Measurements from ENCODE around the gene RBFOX1. TPM values are rescaled to one million over a fixed set of nuclear protein-coding genes. Genes with fewer than 3 reads are reported as not detected.
A peak's percentile ranks its signal among the peaks of the same experiment; 100 is the strongest.

RBFOX1 gene
- total and polyA plus RNA-seq, 11 donors = 13.4 to 68.1 (median 48.2) TPM

DNA sequence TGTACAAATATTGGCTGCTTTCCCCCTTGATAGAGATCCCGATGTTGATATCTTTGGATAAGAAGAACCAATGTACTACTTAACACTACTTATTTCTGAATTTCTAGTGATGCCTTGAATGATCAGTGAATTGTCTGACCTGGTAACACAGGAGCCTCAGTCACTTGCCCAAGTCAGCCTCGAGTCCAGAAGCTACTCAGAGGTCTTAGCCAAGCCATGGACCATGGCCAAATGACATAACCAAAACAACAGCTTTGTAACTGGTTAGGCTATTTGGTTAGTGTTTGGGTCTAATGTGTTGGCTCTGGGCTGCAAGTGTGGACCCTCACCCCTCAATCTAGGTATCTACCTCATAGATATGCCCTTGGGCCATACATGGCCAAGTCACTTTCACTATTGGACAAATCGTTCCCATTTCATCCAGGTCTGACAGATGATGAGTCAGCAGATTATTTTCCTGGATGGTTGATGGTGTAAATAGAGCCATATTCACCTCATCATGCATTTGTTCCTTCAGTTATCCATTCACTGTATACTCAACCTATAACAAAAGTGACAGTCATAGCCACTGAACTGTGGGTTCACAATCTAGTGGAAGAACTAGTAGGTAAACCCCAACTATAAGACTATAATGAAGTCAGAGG, 3.5 kb downstream of the RBFOX1 start:
- peak overlapping the region in 1 of 12 donors; percentile 55 for H3K4me3 ChIP-seq
- H3K36me3 ChIP-seq = no peaks in the 10 kb centered on the region
- TF ChIP-seq POLR2A (IDR thresholded peaks at IDR 0.05) = no peak
- TF ChIP-seq, protein P1, sequence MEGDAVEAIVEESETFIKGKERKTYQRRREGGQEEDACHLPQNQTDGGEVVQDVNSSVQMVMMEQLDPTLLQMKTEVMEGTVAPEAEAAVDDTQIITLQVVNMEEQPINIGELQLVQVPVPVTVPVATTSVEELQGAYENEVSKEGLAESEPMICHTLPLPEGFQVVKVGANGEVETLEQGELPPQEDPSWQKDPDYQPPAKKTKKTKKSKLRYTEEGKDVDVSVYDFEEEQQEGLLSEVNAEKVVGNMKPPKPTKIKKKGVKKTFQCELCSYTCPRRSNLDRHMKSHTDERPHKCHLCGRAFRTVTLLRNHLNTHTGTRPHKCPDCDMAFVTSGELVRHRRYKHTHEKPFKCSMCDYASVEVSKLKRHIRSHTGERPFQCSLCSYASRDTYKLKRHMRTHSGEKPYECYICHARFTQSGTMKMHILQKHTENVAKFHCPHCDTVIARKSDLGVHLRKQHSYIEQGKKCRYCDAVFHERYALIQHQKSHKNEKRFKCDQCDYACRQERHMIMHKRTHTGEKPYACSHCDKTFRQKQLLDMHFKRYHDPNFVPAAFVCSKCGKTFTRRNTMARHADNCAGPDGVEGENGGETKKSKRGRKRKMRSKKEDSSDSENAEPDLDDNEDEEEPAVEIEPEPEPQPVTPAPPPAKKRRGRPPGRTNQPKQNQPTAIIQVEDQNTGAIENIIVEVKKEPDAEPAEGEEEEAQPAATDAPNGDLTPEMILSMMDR (IDR thresholded peaks at IDR 0.05) = no peak
- H3K27me3 ChIP-seq = no peaks in the 10 kb centered on the region
- ATAC-seq (no peak), DNase-seq (peak in 2 of 5 donors; percentile 33 to 41)
- 30 to 37% (median 33%) methylated on average over 3 of the region's 3 CpGs for WGBS, 4 donors
- H3K27ac ChIP-seq = peak overlapping the region in 7 of 12 donors; percentile 11 to 87 (median 81)
- intact Hi-C loops (cut with DNase I) = no loop called here
- no peaks in the 10 kb centered on the region for H3K9me3 ChIP-seq
- H3K4me1 ChIP-seq = peaks cover 0 to 52% (median 8%) of the 10 kb centered on the region in 12 donors

DNA sequence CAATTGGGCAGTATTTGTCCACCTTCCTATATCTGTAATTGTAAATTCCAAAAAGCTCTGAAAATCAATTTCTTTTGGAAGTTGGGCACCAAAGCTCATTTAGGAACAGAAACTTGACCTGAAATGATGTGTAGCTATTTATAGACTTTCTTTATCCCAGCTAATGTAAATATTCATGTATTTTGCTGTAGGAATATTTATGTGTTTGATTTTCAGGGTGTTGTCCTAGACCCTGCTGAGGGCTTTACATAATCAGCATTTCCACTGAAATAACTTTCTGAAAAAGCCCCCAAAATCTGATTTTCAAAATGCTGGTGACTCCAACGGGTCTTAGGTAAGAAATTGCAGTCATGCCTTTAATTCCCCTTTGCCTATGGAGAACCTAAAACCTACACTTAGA, 4.1 kb downstream of the RBFOX1 start:
- H3K4me3 ChIP-seq = no peak overlapping the region
- peak overlapping the region in 6 of 12 donors; percentile 11 to 86 (median 31) for H3K27ac ChIP-seq
- H3K9me3 ChIP-seq = no peaks in the 10 kb centered on the region
- H3K27me3 ChIP-seq = no peaks in the 10 kb centered on the region
- TF ChIP-seq, protein P1 (IDR thresholded peaks at IDR 0.05) = no peak
- no peak for TF ChIP-seq POLR2A (IDR thresholded peaks at IDR 0.05)
- H3K4me1 ChIP-seq = peaks cover 0 to 49% (median 8%) of the 10 kb centered on the region in 12 donors
- H3K36me3 ChIP-seq = no peaks in the 10 kb centered on the region
- WGBS, 4 donors = 50 to 74% (median 58%) methylated on average over 1 of the region's 1 CpG
- intact Hi-C loops (cut with DNase I) = no loop called here
- no peak for DNase-seq
- ATAC-seq = no peak

DNA sequence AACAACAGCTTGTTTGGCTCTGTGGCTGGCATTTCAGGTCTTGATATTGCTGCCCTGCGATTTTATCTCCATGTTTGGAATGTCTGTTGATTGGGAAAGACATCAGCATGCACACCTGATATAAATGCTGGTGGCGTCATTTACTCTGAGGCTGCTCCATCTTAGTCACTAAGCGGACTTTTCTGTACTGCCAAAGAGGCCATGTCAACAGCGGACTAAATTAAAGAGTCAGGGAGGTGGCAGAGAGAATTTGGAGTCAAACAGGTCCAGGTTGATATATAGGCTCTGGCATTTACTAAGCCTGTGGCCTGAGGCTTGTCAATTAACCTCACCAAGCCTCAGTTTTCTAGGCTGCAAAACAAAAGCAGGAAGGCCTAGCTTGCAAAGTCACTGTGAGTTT, 6.2 kb downstream of the RBFOX1 start:
- no peaks in the 10 kb centered on the region for H3K36me3 ChIP-seq
- H3K27me3 ChIP-seq = no peaks in the 10 kb centered on the region
- no peak for DNase-seq
- WGBS, 4 donors = 53 to 61% (median 57%) methylated on average over 4 of the region's 4 CpGs
- no peaks in the 10 kb centered on the region for H3K9me3 ChIP-seq
- ATAC-seq = peak in 1 of 4 donors; percentile 26
- intact Hi-C loops (cut with DNase I) = no loop called here
- TF ChIP-seq, protein P1 (IDR thresholded peaks at IDR 0.05) = no peak
- TF ChIP-seq POLR2A (IDR thresholded peaks at IDR 0.05) = no peak
- peaks cover 0 to 48% (median 8%) of the 10 kb centered on the region in 12 donors for H3K4me1 ChIP-seq
- H3K27ac ChIP-seq = peak overlapping the region in 3 of 12 donors; percentile 24 to 42 (median 30)
- H3K4me3 ChIP-seq = no peak overlapping the region

DNA sequence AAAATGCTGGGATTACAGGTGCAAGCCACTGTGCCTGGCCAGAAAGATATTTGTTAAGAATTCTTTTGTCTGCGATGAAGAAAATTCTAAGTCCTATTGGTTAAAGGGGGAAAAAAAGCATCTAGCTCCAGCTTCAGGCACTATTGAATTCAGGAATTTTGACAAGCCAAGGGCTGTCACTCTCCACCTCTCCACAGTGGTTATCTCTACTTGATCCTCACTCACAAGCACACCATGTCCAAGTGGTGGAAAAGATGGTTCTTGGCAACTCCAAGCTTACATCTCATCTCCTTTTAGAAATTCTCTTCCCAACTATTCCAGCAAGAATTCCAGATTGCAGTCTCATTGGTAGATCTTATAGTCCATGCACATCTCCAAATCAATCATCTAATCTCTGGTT, 7.1 kb downstream of the RBFOX1 start:
- no peak overlapping the region for H3K4me3 ChIP-seq
- TF ChIP-seq, protein P1 (IDR thresholded peaks at IDR 0.05) = no peak
- no peak for TF ChIP-seq POLR2A (IDR thresholded peaks at IDR 0.05)
- ATAC-seq (no peak), DNase-seq (no peak)
- no peaks in the 10 kb centered on the region for H3K27me3 ChIP-seq
- H3K27ac ChIP-seq = peak overlapping the region in 3 of 12 donors; percentile 30 to 49 (median 42)
- peaks cover 0 to 56% (median 11%) of the 10 kb centered on the region in 12 donors for H3K4me1 ChIP-seq
- H3K9me3 ChIP-seq = no peaks in the 10 kb centered on the region
- H3K36me3 ChIP-seq = no peaks in the 10 kb centered on the region
- WGBS, 4 donors = 83 to 100% (median 93%) methylated on average over 1 of the region's 1 CpG
- intact Hi-C loops (cut with DNase I) = no loop called here

Data from heart left ventricle (tissue), 16 donors.